ENCODE data around the gene AP2A1.
A peak's percentile ranks its signal among the peaks of the same experiment; 100 is the strongest.

AP2A1 gene

GRCh38 chr19:49806620-49806959, 39.8 kb downstream of the AP2A1 start:
- Histone ChIP-seq H3K27me3 (ENCODE audit: insufficient read depth, low read length) (no peaks in the 10 kb centered on the region), H3K27ac (ENCODE audit: low read depth, low read length) (no peak overlapping the region), H3K36me3 (ENCODE audit: insufficient read depth, low read length) (peaks cover 40% of the 10 kb centered on the region), H3K4me3 (ENCODE audit: low read length) (no peak overlapping the region), H3K4me1 (ENCODE audit: insufficient read depth, low read length) (peaks cover 13% of the 10 kb centered on the region), H3K9ac (ENCODE audit: low read depth, low read length) (no peak overlapping the region), H3K9me3 (ENCODE audit: insufficient read depth, low read depth, low read length) (no peaks in the 10 kb centered on the region)
- WGBS: 93% methylated on average over 7 of the region's 8 CpGs

DNA sequence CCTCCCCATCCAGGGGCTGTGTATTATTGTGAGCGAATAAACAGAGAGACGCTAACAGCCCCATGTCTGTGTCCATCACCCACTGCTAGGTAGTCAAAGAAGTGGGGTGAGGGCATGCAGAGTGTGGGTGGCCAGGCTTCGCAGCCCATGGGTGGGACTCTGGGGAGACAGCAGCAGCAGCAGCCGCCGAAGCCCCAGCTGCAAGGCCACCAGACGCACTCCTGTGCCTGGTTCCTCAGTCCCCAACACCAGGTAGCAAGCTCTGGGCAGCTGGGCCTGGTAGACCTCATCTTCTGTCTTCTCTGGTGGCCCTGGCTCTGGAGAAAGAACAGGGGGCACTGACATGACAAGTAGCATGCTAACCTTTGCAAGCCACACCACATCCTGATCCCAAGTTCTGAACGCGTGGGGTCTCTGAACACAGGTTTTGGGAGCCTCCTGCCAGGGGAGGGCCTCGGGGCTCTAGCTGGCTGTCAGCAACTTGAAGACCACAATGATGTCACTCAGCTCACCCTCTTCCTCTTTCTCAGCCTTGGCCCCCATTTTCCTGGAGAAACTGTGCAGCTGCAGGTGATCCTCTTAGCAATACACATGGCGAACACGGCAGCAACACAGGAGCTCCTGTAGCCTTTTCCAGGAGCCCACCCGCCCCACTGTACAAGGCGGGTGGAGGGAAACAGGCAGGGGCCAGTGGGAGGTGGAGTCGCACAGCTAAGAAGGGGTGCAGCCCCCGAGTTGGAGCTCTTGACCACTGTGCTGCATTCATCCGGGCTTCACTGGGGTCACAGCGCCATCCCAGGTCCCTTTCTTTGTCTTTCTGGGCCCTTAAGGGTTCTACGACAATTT, 40.5 kb downstream of the AP2A1 start:
- H3K27me3 ChIP-seq (ENCODE audit: insufficient read depth, low read length): no peaks in the 10 kb centered on the region
- peaks cover 40% of the 10 kb centered on the region for H3K36me3 ChIP-seq (ENCODE audit: insufficient read depth, low read length)
- H3K27ac ChIP-seq (ENCODE audit: low read depth, low read length): no peak overlapping the region
- 94% methylated on average over 18 of the region's 18 CpGs for WGBS
- no peak overlapping the region for H3K4me3 ChIP-seq (ENCODE audit: low read length)
- peaks cover 13% of the 10 kb centered on the region for H3K4me1 ChIP-seq (ENCODE audit: insufficient read depth, low read length)
- H3K9me3 ChIP-seq (ENCODE audit: insufficient read depth, low read depth, low read length): no peaks in the 10 kb centered on the region
- no peak overlapping the region for H3K9ac ChIP-seq (ENCODE audit: low read depth, low read length)

- no peaks in the 10 kb centered on the region for H3K27me3 ChIP-seq (ENCODE audit: insufficient read depth, low read length)
- H3K9ac ChIP-seq (ENCODE audit: low read depth, low read length): no peak overlapping the region
- H3K36me3 ChIP-seq (ENCODE audit: insufficient read depth, low read length): peaks cover 37% of the 10 kb centered on the region
- no peaks in the 10 kb centered on the region for H3K9me3 ChIP-seq (ENCODE audit: insufficient read depth, low read depth, low read length)
- H3K27ac ChIP-seq (ENCODE audit: low read depth, low read length): no peak overlapping the region
- H3K4me3 ChIP-seq (ENCODE audit: low read length): peak overlapping the region; percentile 44
- WGBS: 81% methylated on average over 19 of the region's 20 CpGs
- H3K4me1 ChIP-seq (ENCODE audit: insufficient read depth, low read length): peaks cover 7% of the 10 kb centered on the region
Measured at GRCh38 chr19:49807904-49808675, 41.3 kb downstream of the AP2A1 start.

GRCh38 chr19:49808711-49809159, 41.9 kb downstream of the AP2A1 start:
- Histone ChIP-seq H3K27ac (ENCODE audit: low read depth, low read length) (no peak overlapping the region; the same call in 1 of the 2 replicates), H3K27me3 (ENCODE audit: insufficient read depth, low read length) (no peaks in the 10 kb centered on the region), H3K9me3 (ENCODE audit: insufficient read depth, low read depth, low read length) (no peaks in the 10 kb centered on the region), H3K36me3 (ENCODE audit: insufficient read depth, low read length) (peaks cover 30% of the 10 kb centered on the region), H3K4me1 (ENCODE audit: insufficient read depth, low read length) (peaks cover 7% of the 10 kb centered on the region), H3K4me3 (ENCODE audit: low read length) (peak overlapping the region; percentile 67), H3K9ac (ENCODE audit: low read depth, low read length) (peak overlapping the region; percentile 59)
- WGBS: 3% methylated on average over 31 of the region's 31 CpGs

DNA sequence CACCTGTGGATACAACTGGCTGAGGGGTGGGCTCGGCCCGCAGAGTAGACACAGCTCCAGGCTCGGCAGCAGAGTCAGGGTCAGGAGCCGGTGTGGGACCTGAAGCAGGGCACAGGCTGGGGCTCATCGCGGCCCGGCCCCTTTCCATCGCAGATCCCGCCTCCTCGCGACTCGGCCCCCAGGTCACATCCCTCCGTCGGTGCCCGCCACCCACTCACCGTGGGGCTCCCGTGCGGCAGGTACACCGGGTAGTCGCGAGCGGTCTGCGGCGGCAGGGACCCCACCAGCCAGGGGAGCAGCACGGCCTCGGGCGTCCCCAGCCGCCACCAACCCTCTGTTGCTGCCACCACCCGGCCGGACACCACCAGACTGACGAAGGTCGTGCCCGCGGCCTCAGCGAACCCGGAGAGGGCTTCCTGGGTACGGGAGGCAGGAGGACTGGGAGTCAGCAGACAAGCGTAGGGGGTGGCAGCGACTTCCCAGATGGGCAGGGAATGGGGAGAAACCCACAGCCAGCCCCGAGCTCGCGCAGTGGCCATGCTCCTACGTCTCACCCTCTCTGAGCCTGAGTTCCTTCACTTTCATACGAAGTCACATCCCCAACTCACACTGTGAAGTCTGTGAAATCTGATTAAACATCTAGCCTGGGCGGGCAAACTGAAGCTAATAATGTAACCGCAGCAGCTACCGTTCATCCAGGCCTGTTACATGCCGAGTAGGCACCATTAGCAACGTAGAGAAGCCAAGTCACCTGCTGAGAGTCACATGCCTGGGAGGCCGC, 42.5 kb downstream of the AP2A1 start:
- no peak overlapping the region; the same call in 1 of the 2 replicates for H3K27ac ChIP-seq (ENCODE audit: low read depth, low read length)
- 12% methylated on average over 50 of the region's 50 CpGs for WGBS

DNA sequence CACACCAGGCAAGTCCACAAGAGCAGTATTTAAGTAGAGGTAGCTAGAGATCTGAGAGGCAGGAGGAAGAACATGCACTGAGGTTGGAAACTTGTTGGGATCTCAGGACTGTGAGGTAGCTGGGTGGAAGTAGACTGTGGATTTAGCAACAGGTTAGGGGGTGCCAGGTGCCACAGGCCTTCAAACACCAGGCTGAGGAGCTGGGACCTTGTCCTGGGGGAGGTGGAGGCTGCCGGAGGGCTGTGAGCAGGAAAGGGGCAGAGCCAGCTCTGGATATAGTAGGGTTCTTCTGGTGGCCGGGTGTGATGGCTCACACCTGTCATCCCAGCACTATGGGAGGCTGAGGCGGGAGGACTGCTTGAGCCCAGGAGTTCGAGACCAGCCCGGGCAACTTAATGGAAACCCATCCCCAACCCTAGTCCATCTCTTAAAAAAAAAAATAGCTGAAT, 43.2 kb downstream of the AP2A1 start:
- H3K27ac ChIP-seq (ENCODE audit: low read depth, low read length): no peak overlapping the region
- WGBS: 96% methylated on average over 5 of the region's 5 CpGs
- H3K9ac ChIP-seq (ENCODE audit: low read depth, low read length): no peak overlapping the region
- peaks cover 23% of the 10 kb centered on the region for H3K36me3 ChIP-seq (ENCODE audit: insufficient read depth, low read length)
- no peak overlapping the region for H3K4me3 ChIP-seq (ENCODE audit: low read length)
- peaks cover 11% of the 10 kb centered on the region for H3K4me1 ChIP-seq (ENCODE audit: insufficient read depth, low read length)
- H3K9me3 ChIP-seq (ENCODE audit: insufficient read depth, low read depth, low read length): no peaks in the 10 kb centered on the region
- no peaks in the 10 kb centered on the region for H3K27me3 ChIP-seq (ENCODE audit: insufficient read depth, low read length)

More for the DNA sequence above, 42.5 kb downstream of the AP2A1 start:
- H3K36me3 ChIP-seq (ENCODE audit: insufficient read depth, low read length): peaks cover 27% of the 10 kb centered on the region
- peak overlapping the region; percentile 59 for H3K9ac ChIP-seq (ENCODE audit: low read depth, low read length)
- H3K4me1 ChIP-seq (ENCODE audit: insufficient read depth, low read length): peaks cover 11% of the 10 kb centered on the region
- peak overlapping the region; percentile 67 for H3K4me3 ChIP-seq (ENCODE audit: low read length)
- no peaks in the 10 kb centered on the region for H3K9me3 ChIP-seq (ENCODE audit: insufficient read depth, low read depth, low read length)
- H3K27me3 ChIP-seq (ENCODE audit: insufficient read depth, low read length): no peaks in the 10 kb centered on the region

DNA sequence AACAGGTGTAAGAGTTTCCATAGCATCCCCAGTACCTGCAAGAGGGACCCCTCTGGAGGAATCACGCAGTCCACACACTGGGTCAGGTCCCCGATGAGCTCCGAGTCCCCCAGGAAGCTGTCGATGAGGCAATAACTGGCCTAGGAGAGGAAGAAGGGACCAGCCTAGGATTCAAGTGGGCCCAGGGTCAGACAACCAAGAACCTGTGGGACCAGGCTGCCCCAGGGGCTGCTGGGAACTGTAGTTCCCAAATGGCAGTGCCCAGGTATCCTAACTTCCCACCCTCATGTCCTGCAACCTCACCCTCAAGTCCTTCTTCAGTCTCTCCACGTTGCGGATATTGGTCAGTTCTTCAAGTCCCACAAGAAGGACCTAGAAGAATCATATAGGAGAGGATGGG, 44.5 kb downstream of the AP2A1 start:
- H3K27me3 ChIP-seq (ENCODE audit: insufficient read depth, low read length): no peaks in the 10 kb centered on the region
- H3K4me3 ChIP-seq (ENCODE audit: low read length): no peak overlapping the region
- H3K9ac ChIP-seq (ENCODE audit: low read depth, low read length): no peak overlapping the region
- 94% methylated on average over 6 of the region's 6 CpGs for WGBS
- H3K4me1 ChIP-seq (ENCODE audit: insufficient read depth, low read length): peaks cover 11% of the 10 kb centered on the region
- no peak overlapping the region for H3K27ac ChIP-seq (ENCODE audit: low read depth, low read length)
- H3K9me3 ChIP-seq (ENCODE audit: insufficient read depth, low read depth, low read length): no peaks in the 10 kb centered on the region
- peaks cover 16% of the 10 kb centered on the region for H3K36me3 ChIP-seq (ENCODE audit: insufficient read depth, low read length)

DNA sequence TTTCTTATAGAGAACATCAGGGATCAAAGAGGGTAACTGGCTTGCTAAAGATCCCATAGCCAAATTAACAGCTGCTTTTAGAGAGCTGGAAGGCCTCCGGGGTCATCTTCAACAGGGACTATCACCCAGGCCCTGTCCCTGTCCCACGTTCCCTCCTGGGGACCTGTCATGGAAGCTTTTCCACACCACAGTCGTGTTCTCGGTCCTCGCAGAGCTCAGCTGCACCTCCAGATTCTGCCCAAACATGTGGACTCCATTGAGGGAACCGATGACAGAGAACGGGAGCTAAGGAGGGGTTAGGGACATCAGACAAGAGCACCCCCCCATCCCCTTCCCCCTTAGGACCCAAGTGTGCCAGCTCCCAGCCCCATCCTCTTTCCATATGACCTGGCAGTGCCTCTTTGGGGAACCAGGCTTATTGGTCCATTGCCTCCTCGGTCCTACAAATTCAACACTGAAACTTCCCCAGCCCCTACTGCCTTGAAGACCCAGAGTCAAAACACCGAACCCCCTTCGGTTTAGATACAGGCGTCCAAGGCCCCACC, 45.7 kb downstream of the AP2A1 start:
- WGBS: 58% methylated on average over 11 of the region's 11 CpGs
- Histone ChIP-seq H3K9me3 (ENCODE audit: insufficient read depth, low read depth, low read length) (no peaks in the 10 kb centered on the region), H3K4me1 (ENCODE audit: insufficient read depth, low read length) (peaks cover 11% of the 10 kb centered on the region), H3K27me3 (ENCODE audit: insufficient read depth, low read length) (no peaks in the 10 kb centered on the region), H3K27ac (ENCODE audit: low read depth, low read length) (peak overlapping the region; percentile 86), H3K4me3 (ENCODE audit: low read length) (peak overlapping the region; percentile 69), H3K36me3 (ENCODE audit: insufficient read depth, low read length) (peaks cover 5% of the 10 kb centered on the region; the same call in 1 of the 2 replicates), H3K9ac (ENCODE audit: low read depth, low read length) (peak overlapping the region; percentile 81)

DNA sequence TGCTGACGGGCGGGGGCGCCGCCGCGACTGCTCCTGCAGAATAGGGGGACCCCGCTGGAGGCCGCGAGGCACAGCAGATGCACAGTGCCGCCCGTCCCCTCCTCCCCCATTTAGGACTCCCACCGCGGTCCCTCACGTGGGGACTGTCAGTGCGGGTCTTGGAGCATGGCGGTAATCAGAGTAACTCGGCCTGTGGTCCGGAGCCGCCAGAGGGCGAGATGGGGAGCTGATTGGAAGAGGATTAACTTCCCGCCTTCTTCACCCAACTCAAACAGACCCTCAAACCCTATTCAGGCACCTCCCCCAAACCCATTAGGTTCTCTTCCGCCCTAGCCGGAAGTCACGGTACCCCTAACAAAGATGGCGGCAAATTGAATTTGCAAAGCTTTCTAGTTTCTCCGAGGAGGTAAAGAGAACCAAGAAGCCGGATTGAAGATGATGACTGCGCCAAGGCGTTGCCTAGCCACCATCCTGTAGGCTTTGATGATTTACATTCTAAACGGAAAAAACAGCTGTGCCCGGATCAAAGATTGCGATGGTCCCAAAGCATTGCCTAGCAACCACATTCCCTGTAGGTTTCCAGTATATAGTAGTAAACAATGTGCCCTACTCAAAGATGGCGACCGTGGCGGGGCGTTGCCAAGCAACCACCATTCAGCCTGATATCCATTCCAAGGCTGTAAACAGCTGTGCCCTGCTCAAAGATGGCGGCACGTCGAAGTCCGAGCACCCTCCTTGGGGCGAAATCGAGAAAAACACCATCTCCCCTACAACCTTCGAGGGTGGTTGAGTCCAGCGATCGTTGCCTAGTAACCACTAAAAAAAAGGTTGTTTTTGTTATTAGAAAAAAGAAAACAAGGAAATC, 46.4 kb downstream of the AP2A1 start, which contains the start of gene FUZ:
TSS of gene FUZ (minus strand) at position 296 of the 865 bp plus-strand sequence. CDS start at position 110, 186 bp downstream.
- no peaks in the 10 kb centered on the region for H3K27me3 ChIP-seq (ENCODE audit: insufficient read depth, low read length)
- peaks cover 11% of the 10 kb centered on the region for H3K4me1 ChIP-seq (ENCODE audit: insufficient read depth, low read length)
- H3K4me3 ChIP-seq (ENCODE audit: low read length): peak within 1 kb of the TSS; percentile 69
- peak within 1 kb of the TSS; percentile 81 for H3K9ac ChIP-seq (ENCODE audit: low read depth, low read length)
- H3K9me3 ChIP-seq (ENCODE audit: insufficient read depth, low read depth, low read length): no peaks in the 10 kb centered on the region
- no peaks in the 10 kb centered on the region for H3K36me3 ChIP-seq (ENCODE audit: insufficient read depth, low read length)
- peak within 1 kb of the TSS; percentile 86 for H3K27ac ChIP-seq (ENCODE audit: low read depth, low read length)
- under 1% methylated on average over 43 of the region's 45 CpGs for WGBS

- H3K27ac ChIP-seq (ENCODE audit: low read depth, low read length): no peak overlapping the region
- H3K4me3 ChIP-seq (ENCODE audit: low read length): peak overlapping the region; percentile 19; the same call in 1 of the 2 replicates
- WGBS: 67% methylated on average over 1 of the region's 1 CpG
- H3K4me1 ChIP-seq (ENCODE audit: insufficient read depth, low read length): peaks cover 11% of the 10 kb centered on the region
- H3K36me3 ChIP-seq (ENCODE audit: insufficient read depth, low read length): no peaks in the 10 kb centered on the region
- H3K9me3 ChIP-seq (ENCODE audit: insufficient read depth, low read depth, low read length): no peaks in the 10 kb centered on the region
- peak overlapping the region; percentile 43 for H3K9ac ChIP-seq (ENCODE audit: low read depth, low read length)
- no peaks in the 10 kb centered on the region for H3K27me3 ChIP-seq (ENCODE audit: insufficient read depth, low read length)
Measured at GRCh38 chr19:49814010-49814409, 47.2 kb downstream of the AP2A1 start.
